NCI-H1930 (cell line): ENCODE data around the gene ETV2.
"Not testable (repeated sequence)": the region's sequence is repeated elsewhere in the genome, so short reads cannot be mapped to it uniquely, and the experiment has no call there.

Experiments used
- DNase-seq, 2 experiments: peaks; one replicate each; lab custom pipeline; 2025; lab: John Stamatoyannopoulos, UW

ETV2 gene

GRCh38 chr19:35628264-35628564 lies 13.3 kb upstream of the ETV2 start:
- no peak for DNase-seq

GRCh38 chr19:35628565-35629331 lies 12.8 kb upstream of the ETV2 start, which contains the start of gene RBM42:
TSS of gene RBM42 (plus strand) at chr19:35629036. CDS start at chr19:35629154, 118 bp downstream.
- peak; percentile 99 for DNase-seq

GRCh38 chr19:35629332-35629633 lies 12.3 kb upstream of the ETV2 start:
- DNase-seq: no peak

DNA sequence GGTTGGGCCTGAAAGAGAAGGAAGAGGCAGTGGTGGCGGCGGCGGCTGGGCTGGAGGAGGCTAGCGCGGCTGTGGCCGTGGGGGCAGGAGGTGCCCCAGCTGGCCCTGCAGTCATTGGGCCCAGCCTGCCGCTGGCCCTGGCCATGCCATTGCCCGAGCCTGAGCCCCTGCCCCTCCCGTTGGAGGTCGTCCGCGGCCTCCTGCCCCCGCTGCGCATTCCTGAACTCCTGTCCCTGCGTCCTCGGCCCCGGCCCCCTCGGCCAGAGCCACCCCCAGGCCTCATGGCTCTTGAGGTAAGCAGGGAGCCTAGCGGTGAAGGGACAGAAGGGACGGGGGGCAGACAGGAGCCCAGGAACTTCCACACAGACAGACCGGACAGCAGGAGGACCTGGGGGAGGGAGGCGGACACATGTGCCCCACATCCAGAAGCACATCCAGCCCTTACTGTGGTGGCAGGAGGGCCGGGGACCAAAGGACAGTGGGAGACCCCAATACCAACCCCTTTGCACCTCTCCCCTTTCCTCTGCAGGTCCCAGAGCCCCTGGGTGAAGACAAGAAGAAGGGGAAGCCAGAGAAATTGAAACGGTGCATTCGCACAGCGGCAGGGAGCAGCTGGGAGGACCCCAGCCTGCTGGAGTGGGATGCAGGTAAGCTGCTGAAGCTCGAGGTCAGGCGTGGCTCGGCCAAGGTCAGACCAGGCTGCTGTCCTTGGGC lies 7.7 kb upstream of the ETV2 start:
- DNase-seq: no peak

DNA sequence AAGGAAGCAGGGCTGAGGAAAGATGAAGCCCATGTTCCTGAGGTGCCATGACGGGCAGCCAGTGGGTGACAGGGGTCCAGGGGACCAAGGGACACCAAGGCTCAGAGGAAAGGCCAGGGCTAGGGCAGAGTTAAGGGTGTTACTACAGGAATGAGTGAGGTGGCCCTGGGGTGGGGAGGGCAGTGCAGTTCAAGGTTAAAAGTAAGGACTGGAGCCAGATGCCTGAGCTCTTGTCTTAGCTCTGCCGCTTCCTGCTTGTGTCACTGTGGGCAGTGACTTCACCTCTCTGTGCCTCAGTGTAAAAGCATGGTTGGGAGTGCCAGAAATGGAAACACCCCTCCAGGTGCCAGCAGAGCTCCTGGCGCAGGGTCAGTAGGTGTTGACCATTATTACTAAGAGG lies 4.9 kb upstream of the ETV2 start:
- DNase-seq: no peak

GRCh38 chr19:35637165-35637564 lies 4.4 kb upstream of the ETV2 start:
- DNase-seq: no peak

DNA sequence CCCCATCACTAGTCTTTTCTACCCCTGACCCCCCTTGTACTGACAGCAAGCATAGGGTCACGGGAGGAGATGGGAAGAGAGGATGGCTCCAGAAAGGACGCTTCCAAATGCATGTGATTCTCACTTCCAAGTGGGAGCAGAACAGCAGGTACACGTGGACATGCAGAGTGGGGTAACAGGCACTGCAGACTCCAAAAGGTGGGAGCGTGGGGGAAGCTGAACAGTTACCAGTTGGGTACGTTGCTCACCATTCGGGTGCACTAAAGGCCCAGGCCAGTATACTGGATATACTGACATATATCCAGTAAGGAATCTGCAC lies 2.3 kb upstream of the ETV2 start:
- DNase-seq: no peak

DNA sequence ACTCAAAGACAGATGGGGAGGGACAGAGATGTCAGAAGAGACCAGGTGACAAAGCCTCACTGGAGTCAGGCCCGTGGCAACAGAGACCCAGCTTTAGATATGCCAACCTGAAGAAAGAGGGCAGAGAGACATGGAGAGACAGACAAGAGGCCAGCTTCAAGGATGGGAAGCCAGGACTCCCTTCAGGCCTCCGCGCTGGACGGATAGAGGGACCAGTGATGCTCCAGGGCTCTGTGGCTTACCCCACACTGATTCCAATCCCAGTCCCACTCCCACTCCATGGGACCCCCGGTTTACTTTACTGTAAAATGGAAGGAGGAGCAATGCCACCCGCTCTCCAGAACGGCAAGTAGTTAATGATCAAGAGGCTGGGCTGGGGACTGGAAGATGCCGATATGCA lies 1.7 kb upstream of the ETV2 start:
- DNase-seq: no peak

- no peak for DNase-seq
Measured at GRCh38 chr19:35642312-35642711, 767 bp downstream of the ETV2 start.

DNA sequence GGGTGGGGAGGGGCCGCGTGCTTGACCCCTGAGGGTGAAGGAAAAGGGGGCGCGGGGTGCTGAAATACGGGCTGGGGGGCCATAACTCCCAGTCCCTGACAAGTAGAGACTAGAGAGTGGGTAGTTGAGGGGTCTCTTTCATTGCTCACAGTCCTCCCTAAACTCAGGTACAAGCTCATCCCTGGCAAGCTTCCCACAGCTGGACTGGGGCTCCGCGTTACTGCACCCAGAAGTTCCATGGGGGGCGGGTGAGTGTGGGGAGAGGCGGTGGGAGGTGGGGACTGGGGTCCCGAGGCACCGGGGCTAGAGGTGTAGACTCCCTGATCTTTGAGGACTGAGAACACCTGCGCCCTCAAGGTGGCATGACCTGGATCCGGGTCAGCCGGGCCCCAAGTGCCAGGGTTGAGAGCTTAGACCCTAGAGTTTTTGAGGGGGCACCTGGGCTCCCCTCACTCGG lies 1.3 kb downstream of the ETV2 start:
- DNase-seq: no peak

GRCh38 chr19:35643255-35644205 lies 2.0 kb downstream of the ETV2 start:
- peak; percentile 68 to 86 for DNase-seq

DNA sequence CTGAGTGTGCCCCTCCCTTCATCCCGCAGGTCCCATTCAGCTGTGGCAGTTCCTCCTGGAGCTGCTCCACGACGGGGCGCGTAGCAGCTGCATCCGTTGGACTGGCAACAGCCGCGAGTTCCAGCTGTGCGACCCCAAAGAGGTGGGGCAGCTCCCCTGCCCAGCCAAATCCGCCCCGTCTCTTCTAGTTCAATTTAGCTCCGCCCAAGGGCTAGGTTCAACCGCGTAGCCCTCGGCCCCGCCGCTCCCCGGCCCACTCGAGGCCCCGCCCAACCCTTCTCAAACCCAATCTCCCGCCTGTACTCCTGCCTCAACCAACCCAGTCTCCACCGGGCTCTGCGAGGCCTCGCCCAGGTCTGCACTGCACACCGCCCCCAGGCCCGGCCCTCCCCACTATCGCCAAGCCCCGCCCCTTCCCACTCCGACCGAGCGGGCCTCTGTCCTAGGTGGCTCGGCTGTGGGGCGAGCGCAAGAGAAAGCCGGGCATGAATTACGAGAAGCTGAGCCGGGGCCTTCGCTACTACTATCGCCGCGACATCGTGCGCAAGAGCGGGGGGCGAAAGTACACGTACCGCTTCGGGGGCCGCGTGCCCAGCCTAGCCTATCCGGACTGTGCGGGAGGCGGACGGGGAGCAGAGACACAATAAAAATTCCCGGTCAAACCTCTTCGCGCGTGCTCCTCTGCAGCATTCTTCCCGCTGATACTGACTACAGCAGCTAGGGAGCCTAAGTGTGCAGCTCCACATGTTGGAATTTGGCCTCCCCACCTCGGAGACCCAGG lies 2.9 kb downstream of the ETV2 start:
- DNase-seq: peak; percentile 88 to 89

GRCh38 chr19:35644987-35645679 lies 3.6 kb downstream of the ETV2 start:
- peak; percentile 53 for DNase-seq

GRCh38 chr19:35645680-35646511 lies 4.4 kb downstream of the ETV2 start:
- DNase-seq: no peak

- peak; percentile 98 to 99 for DNase-seq
Measured at GRCh38 chr19:35648017-35648961, 6.7 kb downstream of the ETV2 start, which contains the start of gene COX6B1. TSS of gene COX6B1 (plus strand) at chr19:35648323. CDS start at chr19:35651244, 2,921 bp downstream.

DNA sequence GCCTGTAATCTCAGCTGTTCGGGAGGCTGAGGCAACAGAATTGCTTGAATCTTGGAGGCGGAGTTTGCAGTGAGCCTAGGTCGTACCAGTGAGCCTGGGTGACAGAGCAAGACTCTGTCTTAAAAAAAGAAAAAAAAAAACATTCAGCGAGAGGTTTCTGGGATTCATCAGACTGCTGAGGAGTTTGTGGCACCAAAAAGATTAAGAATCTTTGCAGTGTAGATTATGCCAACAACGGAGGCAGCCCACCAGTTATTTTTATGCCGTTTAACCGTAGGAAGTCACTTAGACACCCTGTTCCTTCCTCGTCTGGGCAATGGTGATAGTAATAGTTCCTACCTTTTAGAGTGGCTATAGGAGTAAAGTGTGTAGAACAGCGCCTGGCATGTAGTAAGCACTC lies 9.0 kb downstream of the ETV2 start:
- DNase-seq: no peak

DNA sequence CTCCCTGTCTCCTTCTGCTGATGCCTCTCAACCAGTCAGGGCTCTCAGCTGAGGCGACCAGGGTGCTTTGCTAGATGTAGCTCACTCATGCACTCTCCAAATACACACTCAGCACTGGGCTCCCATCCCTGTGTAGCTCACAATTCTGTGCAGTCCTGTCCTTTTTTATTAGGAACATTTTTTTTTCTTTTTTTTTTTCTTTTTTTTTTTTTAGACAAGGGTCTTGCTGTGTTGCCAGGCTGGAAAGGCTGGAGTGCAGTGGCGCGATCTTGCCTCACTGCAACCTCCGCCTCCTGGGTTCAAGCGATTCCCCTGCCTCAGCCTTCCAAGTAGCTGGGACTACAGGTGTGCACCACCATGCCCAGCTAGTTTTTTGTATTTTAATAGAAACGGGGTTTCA lies 13.3 kb downstream of the ETV2 start:
- DNase-seq: not testable (repeated sequence)

- DNase-seq: no peak
Measured at GRCh38 chr19:35655600-35655999, 14.1 kb downstream of the ETV2 start.

- DNase-seq: no peak
Measured at GRCh38 chr19:35656700-35657099, 15.2 kb downstream of the ETV2 start.
